T-helper 9 cell (primary cell): ENCODE measurements around the gene ATG9B.

ENCODE experiments used
- DNase-seq: peaks from one replicate; pipeline ENCODE4 v3.0.0-alpha.2; 2020

The ATG9B gene

GRCh38 chr7:150997817-150998216, 26.5 kb downstream of the ATG9B start:
- no peak for DNase-seq

DNA sequence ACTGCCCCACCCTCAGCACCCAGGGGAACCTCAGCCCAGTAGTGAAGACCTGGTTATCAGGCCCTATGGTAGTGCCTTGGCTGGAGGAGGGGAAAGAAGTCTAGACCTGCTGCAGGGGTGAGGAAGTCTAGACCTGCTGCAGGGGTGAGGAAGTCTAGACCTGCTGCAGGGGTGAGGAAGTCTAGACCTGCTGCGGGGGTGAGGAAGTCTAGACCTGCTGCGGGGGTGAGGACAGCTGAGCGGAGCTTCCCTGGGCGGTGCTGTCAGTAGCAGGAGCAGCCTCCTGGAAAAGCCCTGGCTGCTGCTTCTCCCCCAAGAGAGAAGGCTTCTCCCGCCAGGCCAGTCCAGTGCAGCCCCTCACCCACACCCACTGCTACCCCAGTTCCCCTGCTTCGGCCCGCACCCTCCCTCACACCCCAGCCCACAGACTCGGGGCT, 27.2 kb downstream of the ATG9B start:
- no peak for DNase-seq

DNA sequence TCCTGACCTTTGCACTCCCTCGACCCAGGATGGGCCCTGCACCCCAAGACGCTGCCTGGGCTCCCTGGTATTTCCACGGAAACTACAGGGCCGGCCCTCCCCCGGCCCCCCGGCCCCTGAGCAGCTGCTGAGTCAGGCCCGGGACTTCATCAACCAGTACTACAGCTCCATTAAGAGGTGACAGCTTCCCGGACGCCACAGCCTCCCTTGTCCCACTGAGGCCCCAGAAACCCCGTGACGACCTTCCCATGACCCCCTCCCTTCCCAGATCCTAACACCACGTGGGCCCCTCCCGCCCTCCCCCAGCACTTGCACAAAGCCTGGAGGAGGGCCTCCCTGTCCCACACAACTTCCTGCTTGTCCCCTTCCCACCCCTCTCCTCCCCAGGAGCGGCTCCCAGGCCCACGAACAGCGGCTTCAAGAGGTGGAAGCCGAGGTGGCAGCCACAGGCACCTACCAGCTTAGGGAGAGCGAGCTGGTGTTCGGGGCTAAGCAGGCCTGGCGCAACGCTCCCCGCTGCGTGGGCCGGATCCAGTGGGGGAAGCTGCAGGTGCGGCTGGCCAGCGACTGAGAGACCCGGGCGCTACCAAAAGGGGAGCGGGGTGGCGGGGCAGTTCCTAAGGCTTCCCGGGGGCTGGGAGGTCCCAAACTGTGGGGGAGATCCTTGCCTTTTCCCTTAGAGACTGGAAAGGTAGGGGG, 27.8 kb downstream of the ATG9B start:
- no peak for DNase-seq

DNA sequence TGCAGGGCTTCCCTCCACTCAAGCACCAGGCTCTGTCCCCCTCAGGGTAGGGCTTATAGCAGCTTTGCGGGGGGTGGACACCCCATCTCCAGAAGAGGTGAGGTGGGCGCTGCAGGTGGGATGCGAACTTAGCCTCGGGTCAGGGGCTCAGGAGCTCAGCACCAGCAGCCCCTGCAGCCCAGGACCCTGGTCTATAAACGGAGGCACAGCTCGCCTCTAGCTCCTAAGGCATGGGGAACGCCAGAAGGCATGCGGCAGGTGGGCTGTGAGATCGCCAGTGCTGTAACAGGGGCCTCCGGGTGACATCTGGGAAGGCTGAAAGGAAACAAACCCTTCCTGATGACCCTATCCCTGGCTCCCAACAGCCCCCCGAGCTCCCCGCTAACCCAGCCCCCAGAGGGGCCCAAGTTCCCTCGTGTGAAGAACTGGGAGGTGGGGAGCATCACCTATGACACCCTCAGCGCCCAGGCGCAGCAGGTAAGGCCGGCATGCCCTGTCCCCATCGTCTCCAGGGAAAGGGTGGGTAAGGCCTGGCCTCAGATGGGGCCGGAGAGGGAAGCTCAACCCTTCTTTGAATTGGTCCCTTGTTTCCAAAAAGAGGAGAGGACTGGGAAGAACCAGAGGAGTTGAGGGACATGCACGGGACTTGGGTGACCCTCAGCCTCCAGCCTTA, 29.3 kb downstream of the ATG9B start:
- DNase-seq: no peak

DNA sequence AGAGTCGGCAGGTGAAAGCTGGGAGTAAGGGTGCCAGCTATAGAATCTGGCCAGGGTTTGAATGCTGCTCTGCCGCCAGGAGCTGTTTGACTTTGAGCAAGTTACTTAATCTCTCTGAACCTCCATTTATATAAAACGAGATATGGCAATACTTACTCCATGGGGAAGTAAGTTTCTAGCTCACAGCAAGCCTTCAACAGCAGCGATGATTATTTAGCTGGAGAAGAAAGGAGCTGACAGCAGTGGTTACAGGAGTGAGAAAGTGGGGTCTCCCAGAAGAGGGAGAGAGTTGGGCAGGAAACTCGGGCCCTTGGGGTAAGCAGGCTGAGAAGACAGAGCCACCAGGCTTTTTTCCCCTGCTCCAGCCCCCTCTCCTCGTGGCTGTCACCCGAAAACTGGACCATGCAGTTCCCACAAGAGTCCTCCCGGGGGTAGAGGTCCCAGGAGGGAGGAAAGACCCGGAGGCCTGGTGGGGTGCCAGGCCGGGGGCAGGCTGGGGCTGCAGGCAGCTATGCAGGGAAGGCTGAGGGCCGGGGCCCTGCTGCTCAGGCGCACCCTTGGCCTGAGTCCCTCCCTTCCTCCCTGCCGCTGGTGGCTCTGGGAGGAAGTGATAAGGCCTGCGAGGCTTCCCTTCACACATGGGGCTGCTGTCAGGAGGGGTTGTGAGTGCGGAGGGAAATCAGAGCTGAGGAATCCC, 30.0 kb downstream of the ATG9B start:
- no peak for DNase-seq

DNA sequence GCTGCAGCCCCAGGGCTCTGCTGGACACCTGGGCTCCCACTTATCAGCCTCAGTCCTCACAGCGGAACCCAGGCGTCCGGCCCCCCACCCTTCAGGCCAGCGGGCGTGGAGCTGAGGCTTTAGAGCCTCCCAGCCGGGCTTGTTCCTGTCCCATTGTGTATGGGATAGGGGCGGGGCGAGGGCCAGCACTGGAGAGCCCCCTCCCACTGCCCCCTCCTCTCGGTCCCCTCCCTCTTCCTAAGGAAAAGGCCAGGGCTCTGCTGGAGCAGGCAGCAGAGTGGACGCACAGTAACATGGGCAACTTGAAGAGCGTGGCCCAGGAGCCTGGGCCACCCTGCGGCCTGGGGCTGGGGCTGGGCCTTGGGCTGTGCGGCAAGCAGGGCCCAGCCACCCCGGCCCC, 30.8 kb downstream of the ATG9B start:
- DNase-seq: no peak

- DNase-seq: no peak
These were observed 31.4 kb downstream of the ATG9B start for GRCh38 chr7:150992833-150993302.

DNA sequence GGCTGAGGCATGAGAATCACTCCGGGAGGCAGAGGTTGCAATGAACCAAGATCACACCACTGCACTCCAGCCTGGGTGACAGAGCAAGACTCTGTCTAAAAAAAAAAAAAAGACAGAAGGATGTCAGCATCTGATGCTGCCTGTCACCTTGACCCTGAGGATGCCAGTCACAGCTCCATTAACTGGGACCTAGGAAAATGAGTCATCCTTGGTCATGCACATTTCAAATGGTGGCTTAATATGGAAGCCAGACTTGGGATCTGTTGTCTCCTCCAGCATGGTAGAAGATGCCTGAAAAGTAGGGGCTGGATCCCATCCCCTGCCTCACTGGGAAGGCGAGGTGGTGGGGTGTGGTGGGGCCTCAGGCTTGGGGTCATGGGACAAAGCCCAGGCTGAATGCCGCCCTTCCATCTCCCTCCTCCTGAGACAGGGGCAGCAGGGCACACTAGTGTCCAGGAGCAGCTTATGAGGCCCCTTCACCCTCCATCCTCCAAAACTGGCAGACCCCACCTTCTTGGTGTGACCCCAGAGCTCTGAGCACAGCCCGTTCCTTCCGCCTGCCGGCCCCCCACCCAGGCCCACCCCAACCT, 32.1 kb downstream of the ATG9B start:
- no peak for DNase-seq

DNA sequence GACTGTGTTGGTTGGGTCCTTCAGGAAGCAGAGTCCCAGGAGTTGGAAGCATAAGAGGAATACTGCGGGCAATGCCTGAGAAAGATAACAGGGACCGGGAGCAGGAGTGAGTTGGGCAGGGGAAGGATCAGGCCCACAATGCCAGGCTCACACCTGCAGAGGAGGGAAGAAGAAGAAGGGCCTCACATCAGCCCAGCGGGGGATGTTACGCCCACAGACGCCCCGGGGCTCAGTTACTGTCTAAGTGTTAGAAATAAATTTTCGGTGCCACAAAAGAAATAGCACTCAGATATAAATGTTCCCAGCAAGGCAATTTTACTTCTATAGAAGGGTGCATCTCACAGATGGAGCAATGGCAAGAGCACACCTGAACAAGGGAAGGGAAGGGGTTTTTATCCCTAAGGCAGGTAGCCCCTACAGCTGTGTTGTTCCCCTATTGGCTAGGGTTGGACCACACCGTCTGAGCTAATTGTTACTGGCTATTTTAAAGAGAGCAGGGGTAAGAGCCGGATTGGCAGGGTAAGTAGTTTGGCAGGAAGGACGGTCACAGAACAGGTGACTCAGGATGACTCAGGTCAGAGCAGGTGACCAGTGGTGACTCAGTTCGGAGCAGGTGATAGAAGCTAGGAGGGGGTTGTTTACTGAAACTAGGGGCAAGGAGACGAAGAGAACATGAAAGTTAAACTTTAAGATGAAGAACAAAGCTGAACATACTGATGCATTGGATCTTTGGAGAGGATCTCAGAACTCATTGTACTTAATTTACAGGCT, 33.7 kb downstream of the ATG9B start, which contains the start of gene NOS3:
NOS3 (plus strand) TSS at position 602 of the 771 bp plus-strand sequence. CDS start 2,787 bp downstream, outside the sequence.
- DNase-seq: no peak

DNA sequence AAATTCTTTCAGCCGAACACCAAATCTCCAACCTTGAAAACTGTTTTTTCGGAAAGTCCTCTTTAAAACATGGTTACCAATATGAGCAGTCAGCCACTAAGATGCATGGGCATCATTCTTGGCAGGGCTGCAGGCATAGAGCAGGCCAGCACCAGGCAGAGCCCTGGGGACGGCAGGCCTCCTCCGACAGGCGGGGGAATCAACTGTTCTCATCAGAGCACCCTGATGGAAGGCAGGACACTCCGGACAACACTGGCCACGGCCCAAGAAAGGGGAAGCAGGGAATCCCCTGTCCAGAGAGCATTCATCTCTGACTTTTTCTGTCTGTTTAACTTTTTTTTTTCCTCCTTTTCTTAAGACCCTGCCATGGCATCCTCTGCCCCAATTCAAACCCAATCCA, 34.8 kb downstream of the ATG9B start:
- DNase-seq: no peak

GRCh38 chr7:150988230-150989226, 35.8 kb downstream of the ATG9B start:
- DNase-seq: peak; percentile 72

DNA sequence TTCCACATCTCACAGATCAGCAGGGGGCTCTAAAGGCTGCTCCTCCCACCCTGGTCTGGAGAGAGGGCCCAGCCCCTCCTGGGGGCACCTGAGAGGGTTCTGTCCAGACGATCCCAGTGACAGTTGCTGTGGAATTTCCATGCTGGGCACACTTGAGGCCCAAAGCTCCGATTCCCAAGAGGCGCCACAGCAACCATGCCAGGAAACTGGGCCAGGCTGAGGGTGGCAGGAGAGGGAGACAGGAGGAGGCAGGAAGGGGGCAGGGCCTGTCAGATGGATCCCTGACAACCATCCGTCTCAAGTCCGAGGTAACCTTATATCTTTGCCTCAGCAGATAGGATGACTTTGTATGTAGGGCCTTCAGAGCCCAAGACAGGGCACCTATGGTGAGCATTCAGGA, 37.7 kb downstream of the ATG9B start:
- DNase-seq: no peak

- DNase-seq: peak; percentile 41
These were observed 38.2 kb downstream of the ATG9B start for GRCh38 chr7:150986099-150986512.

- DNase-seq: no peak
These were observed 40.4 kb downstream of the ATG9B start for GRCh38 chr7:150983893-150984368.

- DNase-seq: no peak
These were observed 41.9 kb downstream of the ATG9B start for GRCh38 chr7:150982351-150982750.

- DNase-seq: no peak
These were observed 42.6 kb downstream of the ATG9B start for GRCh38 chr7:150981644-150982043.

- DNase-seq: no peak
These were observed 43.6 kb downstream of the ATG9B start for GRCh38 chr7:150980663-150981062.

DNA sequence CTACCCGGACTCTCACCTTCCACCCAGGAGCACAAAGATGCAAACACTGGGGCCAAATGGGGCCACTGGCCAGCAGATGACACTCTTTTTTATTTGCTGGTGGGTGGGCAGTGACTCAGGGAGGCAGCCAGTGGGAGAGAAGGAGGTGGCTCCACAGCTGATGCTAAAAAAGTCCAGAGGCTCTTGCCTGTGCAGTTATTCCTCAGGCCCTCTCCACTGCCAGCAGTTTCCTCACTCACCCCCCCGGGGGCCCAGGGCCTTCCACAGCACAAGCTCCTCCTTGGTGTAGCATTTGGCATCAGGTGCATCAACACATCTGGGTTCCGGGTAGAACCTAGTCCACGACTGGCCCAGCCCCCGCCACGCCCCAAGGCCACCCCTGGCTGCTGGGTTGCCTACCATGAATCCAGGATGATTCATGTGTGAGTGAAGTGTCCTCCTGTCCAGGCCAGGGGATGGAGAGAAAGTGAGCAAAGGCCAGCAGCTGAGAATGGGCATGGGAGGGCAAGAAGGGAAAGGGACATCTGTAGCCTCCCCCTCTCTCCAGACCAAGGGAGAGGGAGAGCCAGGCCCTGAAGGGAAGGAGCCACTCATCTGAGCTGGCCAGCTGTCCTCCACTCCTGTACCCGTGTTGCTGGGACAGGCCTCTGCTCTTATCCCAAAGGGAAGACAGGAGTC, 44.4 kb downstream of the ATG9B start:
- DNase-seq: no peak

GRCh38 chr7:150978126-150978789, 46.0 kb downstream of the ATG9B start, which contains the start of gene KCNH2:
KCNH2 (minus strand) TSS chr7:150978321; CDS start chr7:150977913, 408 bp downstream.
- DNase-seq: no peak
